GM10248 (cell line): ENCODE results near the gene LRFN4.

ENCODE experiments used
- CTCF ChIA-PET: fragments of 300-600 bp; sonication (Branson Sonifier 250); formaldehyde crosslinking; extraction: SDS; loops from one replicate; lab custom pipeline; 2021; ENCODE audit warnings: antibody characterized with exemption; lab: Yijun Ruan, JAX
- POLR2A ChIA-PET: fragments of 350-650 bp; sonication (Branson Sonifier 250); formaldehyde crosslinking; extraction: SDS; loops from one replicate; lab custom pipeline; 2020; ENCODE audit warnings: antibody characterized with exemption; lab: Yijun Ruan, JAX
- DNase-seq: peaks from one replicate; pipeline ENCODE4 v3.0.0; 2012; ENCODE audit errors: extremely low spot score
- CTCF ChIP-seq: IDR thresholded peaks from 2 replicates; pipeline ENCODE4 v1.5.1; 2012; ENCODE audit warnings: mild to moderate bottlenecking, low read depth; ENCODE audit errors: extremely low read depth, missing control alignments, control extremely low read depth

Gene LRFN4

GRCh38 chr11:66871521-66871901, 14.6 kb downstream of the LRFN4 start:
- TF ChIP-seq CTCF, result no peak
- POLR2A ChIA-PET, result no interaction called here
- no peak for DNase-seq
- CTCF ChIA-PET, result interaction anchor here (0.9 to 4.9 kb wide), 4 partner anchors 11 to 211 kb away, joined by 3 to 28 read pairs (median 4); no protein-coding TSS in a partner anchor

- TF ChIP-seq CTCF, result no peak
- CTCF ChIA-PET, result interaction anchor here (4.9 kb wide), 1 partner anchor 9 kb away, joined by 28 read pairs; no protein-coding TSS in a partner anchor
- POLR2A ChIA-PET, result no interaction called here
- DNase-seq, result no peak
Measured at GRCh38 chr11:66874232-66874631, 17.4 kb downstream of the LRFN4 start.

GRCh38 chr11:66875378-66875777, 18.5 kb downstream of the LRFN4 start:
- no peak for DNase-seq
- CTCF ChIA-PET, result no interaction called here
- POLR2A ChIA-PET, result no interaction called here
- TF ChIP-seq CTCF, result no peak

GRCh38 chr11:66877588-66878385, 20.9 kb downstream of the LRFN4 start:
- TF ChIP-seq CTCF, result no peak
- ChIA-PET POLR2A (no interaction called here), CTCF (interaction anchor here (0.9 to 1.0 kb wide), 2 partner anchors 10 to 44 kb away, joined by 3 to 4 read pairs; no protein-coding TSS in a partner anchor)
- no peak for DNase-seq

- DNase-seq, result no peak
- TF ChIP-seq CTCF, result no peak
- CTCF ChIA-PET, result interaction anchor here (0.9 to 1.0 kb wide), 2 partner anchors 9 to 45 kb away, joined by 3 to 4 read pairs; no protein-coding TSS in a partner anchor
- POLR2A ChIA-PET, result no interaction called here
Measured at GRCh38 chr11:66878474-66878873, 21.6 kb downstream of the LRFN4 start.

GRCh38 chr11:66879000-66879399, 22.1 kb downstream of the LRFN4 start:
- TF ChIP-seq CTCF, result no peak
- ChIA-PET CTCF (interaction anchor here (0.9 to 1.0 kb wide), 2 partner anchors 8 to 45 kb away, joined by 3 to 4 read pairs; no protein-coding TSS in a partner anchor), POLR2A (no interaction called here)
- no peak for DNase-seq
